ENCODE results near the gene PCDHGB5. TPM values are rescaled to one million over a fixed set of nuclear protein-coding genes. Genes with fewer than 3 reads are reported as not detected.
"Not testable (repeated sequence)": the region's sequence is repeated elsewhere in the genome, so short reads cannot be mapped to it uniquely, and the experiment has no call there.

PCDHGB5 gene
- total RNA-seq, 1 experiment from 2014 or later, result 0.50 TPM

DNA sequence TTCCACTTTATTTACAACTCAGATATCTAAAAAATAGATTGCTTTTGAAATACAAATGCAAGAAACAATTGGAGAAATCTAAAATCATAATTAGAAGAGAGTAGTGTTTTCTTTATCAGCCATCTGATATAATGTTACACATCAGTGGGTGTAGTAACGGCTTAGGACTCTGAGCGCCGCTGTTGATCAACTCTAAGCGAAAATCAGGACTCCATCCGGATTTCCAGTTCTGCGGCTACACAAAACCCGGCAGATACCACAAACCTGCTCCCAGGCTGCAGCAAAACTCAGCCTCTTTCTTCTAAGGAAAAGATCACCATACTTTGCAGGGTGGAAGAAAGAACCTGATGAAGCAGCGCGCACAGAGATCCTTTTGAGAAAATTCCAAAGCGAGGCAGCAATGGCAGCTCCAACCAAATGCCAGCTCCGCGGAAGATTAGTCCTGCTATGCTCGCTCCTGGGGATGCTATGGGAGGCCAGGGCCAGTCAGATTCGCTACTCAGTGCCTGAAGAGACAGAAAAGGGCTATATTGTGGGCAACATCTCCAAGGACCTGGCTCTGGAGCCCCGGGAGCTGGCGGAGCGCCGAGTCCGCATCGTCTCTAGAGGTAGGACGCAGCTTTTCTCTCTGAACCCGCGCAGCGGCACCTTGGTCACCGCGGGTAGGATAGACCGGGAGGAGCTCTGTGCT, 5.0 kb downstream of the PCDHGB5 start, which contains the start of gene PCDHGA9:
PCDHGA9 (plus strand) TSS at position 226 of the 691 bp plus-strand sequence; CDS start at position 401, 175 bp downstream.
- in situ Hi-C loops (cut with HindIII; ENCODE audit: low pct_unique_long_range_greater_than_20kb, low sequenced_read_pairs), result no loop called here
- DNase-seq (ENCODE audit: low read depth, low spot score), result peak; percentile 23

GRCh38 chr5:141403387-141403786, 5.6 kb downstream of the PCDHGB5 start:
- DNase-seq (ENCODE audit: low read depth, low spot score), result no peak
- in situ Hi-C loops (cut with HindIII; ENCODE audit: low pct_unique_long_range_greater_than_20kb, low sequenced_read_pairs), result no loop called here

GRCh38 chr5:141407790-141408505, 10.2 kb downstream of the PCDHGB5 start, which contains the start of gene PCDHGB6:
TSS of gene PCDHGB6 (plus strand) at chr5:141408021. CDS start at chr5:141408203, 182 bp downstream.
- in situ Hi-C loops (cut with HindIII; ENCODE audit: low pct_unique_long_range_greater_than_20kb, low sequenced_read_pairs); DNase-seq (ENCODE audit: low read depth, low spot score): not testable (repeated sequence)

- in situ Hi-C loops (cut with HindIII; ENCODE audit: low pct_unique_long_range_greater_than_20kb, low sequenced_read_pairs), result no loop called here
- no peak for DNase-seq (ENCODE audit: low read depth, low spot score)
These were observed 12.0 kb downstream of the PCDHGB5 start for GRCh38 chr5:141409598-141410306.

DNA sequence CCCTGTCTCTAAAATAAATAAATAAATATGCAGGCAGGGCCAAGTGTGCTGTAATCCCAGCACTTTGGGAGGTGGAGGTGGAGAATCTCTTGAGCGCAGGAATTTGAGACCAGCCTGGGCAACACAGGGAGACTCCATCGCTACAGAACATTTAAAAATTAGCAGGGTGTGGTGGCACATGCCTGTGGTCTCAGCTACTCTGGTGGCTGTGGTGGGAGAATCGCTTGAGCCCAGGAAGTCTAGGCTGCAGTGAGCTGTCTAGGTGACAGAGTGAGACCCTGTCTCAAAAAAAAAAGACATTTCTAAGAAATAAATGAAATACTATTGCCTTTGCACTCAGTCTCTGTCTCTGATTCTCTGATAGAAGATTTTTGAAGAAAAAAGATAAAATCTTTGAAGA, 13.8 kb downstream of the PCDHGB5 start:
- no peak for DNase-seq (ENCODE audit: low read depth, low spot score)
- in situ Hi-C loops (cut with HindIII; ENCODE audit: low pct_unique_long_range_greater_than_20kb, low sequenced_read_pairs), result no loop called here

GRCh38 chr5:141412854-141413539, 15.2 kb downstream of the PCDHGB5 start, which contains the start of gene PCDHGA10:
TSS of gene PCDHGA10 (plus strand) at chr5:141412987. CDS start at chr5:141413176, 189 bp downstream.
- in situ Hi-C loops (cut with HindIII; ENCODE audit: low pct_unique_long_range_greater_than_20kb, low sequenced_read_pairs), result no loop called here
- peak; percentile 52 for DNase-seq (ENCODE audit: low read depth, low spot score)

GRCh38 chr5:141413540-141414069, 15.9 kb downstream of the PCDHGB5 start:
- in situ Hi-C loops (cut with HindIII; ENCODE audit: low pct_unique_long_range_greater_than_20kb, low sequenced_read_pairs), result no loop called here
- DNase-seq (ENCODE audit: low read depth, low spot score), result no peak

- in situ Hi-C loops (cut with HindIII; ENCODE audit: low pct_unique_long_range_greater_than_20kb, low sequenced_read_pairs); DNase-seq (ENCODE audit: low read depth, low spot score): not testable (repeated sequence)
These were observed 17.0 kb downstream of the PCDHGB5 start for GRCh38 chr5:141414548-141415274.

DNA sequence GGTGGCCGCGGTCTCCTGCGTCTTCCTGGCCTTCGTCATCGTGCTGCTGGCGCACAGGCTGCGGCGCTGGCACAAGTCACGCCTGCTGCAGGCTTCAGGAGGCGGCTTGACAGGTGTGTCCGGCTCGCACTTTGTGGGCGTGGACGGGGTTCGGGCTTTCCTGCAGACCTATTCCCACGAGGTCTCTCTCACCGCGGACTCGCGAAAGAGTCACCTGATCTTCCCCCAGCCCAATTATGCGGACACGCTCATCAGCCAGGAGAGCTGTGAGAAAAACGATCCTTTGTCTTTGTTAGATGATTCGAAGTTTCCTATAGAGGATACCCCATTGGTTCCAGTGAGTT, 17.5 kb downstream of the PCDHGB5 start:
- DNase-seq (ENCODE audit: low read depth, low spot score); in situ Hi-C loops (cut with HindIII; ENCODE audit: low pct_unique_long_range_greater_than_20kb, low sequenced_read_pairs): not testable (repeated sequence)

DNA sequence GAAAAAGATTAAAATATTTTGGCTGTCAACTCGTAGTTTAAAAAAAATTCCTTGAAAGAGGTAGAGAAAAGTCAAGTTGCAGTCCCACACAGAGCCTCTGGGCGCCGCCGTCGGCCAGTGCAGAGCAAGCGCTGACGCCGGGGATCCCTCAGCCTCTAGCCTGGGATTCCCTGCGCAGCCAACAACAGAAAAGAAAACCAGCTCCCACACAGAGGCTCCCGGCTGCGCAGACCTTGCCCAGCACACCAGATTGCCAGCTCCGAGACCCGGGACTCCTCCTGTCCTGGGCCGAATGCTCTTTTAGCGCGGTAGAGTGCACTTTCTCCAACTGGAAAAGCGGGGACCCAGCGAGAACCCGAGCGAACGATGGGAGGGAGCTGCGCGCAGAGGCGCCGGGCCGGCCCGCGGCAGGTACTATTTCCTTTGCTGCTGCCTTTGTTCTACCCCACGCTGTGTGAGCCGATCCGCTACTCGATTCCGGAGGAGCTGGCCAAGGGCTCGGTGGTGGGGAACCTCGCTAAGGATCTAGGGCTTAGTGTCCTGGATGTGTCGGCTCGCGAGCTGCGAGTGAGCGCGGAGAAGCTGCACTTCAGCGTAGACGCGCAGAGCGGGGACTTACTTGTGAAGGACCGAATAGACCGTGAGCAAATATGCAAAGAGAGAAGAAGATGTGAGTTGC, 19.9 kb downstream of the PCDHGB5 start, which contains the start of gene PCDHGB7:
PCDHGB7 (plus strand) TSS at position 184 of the 679 bp plus-strand sequence; CDS start at position 367, 183 bp downstream.
- peak; percentile 82 for DNase-seq (ENCODE audit: low read depth, low spot score)
- in situ Hi-C loops (cut with HindIII; ENCODE audit: low pct_unique_long_range_greater_than_20kb, low sequenced_read_pairs), result not testable (repeated sequence)

GRCh38 chr5:141419074-141419880, 21.5 kb downstream of the PCDHGB5 start:
- DNase-seq (ENCODE audit: low read depth, low spot score), result no peak
- in situ Hi-C loops (cut with HindIII; ENCODE audit: low pct_unique_long_range_greater_than_20kb, low sequenced_read_pairs), result no loop called here

GRCh38 chr5:141420855-141421488, 23.2 kb downstream of the PCDHGB5 start, which contains the start of gene PCDHGA11:
TSS of gene PCDHGA11 (plus strand) at chr5:141421051. CDS start at chr5:141421228, 177 bp downstream.
- no peak for DNase-seq (ENCODE audit: low read depth, low spot score)
- in situ Hi-C loops (cut with HindIII; ENCODE audit: low pct_unique_long_range_greater_than_20kb, low sequenced_read_pairs), result no loop called here

GRCh38 chr5:141421489-141421855, 23.7 kb downstream of the PCDHGB5 start:
- in situ Hi-C loops (cut with HindIII; ENCODE audit: low pct_unique_long_range_greater_than_20kb, low sequenced_read_pairs), result no loop called here
- no peak for DNase-seq (ENCODE audit: low read depth, low spot score)

DNA sequence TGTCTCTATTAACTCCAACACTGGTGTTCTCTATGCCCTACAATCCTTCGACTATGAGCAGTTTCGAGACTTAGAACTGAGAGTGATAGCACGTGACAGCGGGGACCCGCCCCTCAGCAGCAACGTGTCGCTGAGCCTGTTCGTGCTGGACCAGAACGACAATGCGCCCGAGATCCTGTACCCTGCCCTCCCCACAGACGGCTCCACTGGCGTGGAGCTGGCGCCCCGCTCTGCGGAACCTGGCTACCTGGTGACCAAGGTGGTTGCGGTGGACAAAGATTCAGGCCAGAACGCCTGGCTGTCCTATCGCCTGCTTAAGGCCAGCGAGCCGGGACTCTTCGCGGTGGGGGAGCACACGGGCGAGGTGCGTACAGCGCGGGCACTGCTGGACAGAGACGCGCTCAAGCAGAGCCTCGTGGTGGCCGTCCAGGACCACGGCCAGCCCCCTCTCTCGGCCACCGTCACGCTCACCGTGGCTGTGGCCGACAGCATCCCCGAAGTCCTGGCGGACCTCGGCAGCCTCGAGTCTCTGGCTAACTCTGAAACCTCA, 25.1 kb downstream of the PCDHGB5 start:
- in situ Hi-C loops (cut with HindIII; ENCODE audit: low pct_unique_long_range_greater_than_20kb, low sequenced_read_pairs), result no loop called here
- DNase-seq (ENCODE audit: low read depth, low spot score), result no peak

Data from SK-MEL-5 (cell line).